PFSK-1 (cell line): ENCODE data around the gene DENND2A.

Experiments used
- FOXP2 ChIP-seq: optimal IDR thresholded peaks from 2 replicates; pipeline ENCODE3; 2011; ENCODE audit warnings: borderline replicate concordance, control low read depth, inconsistent platforms; ENCODE audit not compliant: insufficient read depth; ENCODE audit errors: extremely low read length, extremely low read depth
- POLR2AphosphoS5 ChIP-seq: IDR thresholded peaks from 2 replicates; pipeline ENCODE4 v1.6.1; 2012; ENCODE audit warnings: low read depth, mild to moderate bottlenecking, control low read depth, low read length, moderate library complexity
- REST ChIP-seq, 2 experiments: IDR thresholded peaks; 2 replicates each; pipeline versions ENCODE4 v1.6.1 to v1.8.0; 2011 to 2012; ENCODE audit warnings: low read depth in 2 of 2, low read length in 2 of 2, control low read depth in 1 of 2, inconsistent platforms in 1 of 2, mild to moderate bottlenecking in 1 of 2, moderate library complexity in 1 of 2; ENCODE audit not compliant: insufficient read depth in 1 of 2
- SIN3A ChIP-seq: IDR thresholded peaks from 2 replicates; pipeline ENCODE4 v1.6.1; 2012; ENCODE audit warnings: mild to moderate bottlenecking, low read length, moderate library complexity, borderline replicate concordance; ENCODE audit not compliant: insufficient read depth
- TAF1 ChIP-seq: IDR thresholded peaks from 2 replicates; pipeline ENCODE4 v1.6.1; 2012; ENCODE audit warnings: low read length, control low read depth, borderline replicate concordance; ENCODE audit not compliant: insufficient read depth

Gene DENND2A

GRCh38 chr7:140673063-140673773 is 32.6 kb upstream of the DENND2A start:
- TF ChIP-seq SIN3A (no peak), TAF1 (no peak), FOXP2 (peak; percentile 8), POLR2AphosphoS5 (no peak)

DNA sequence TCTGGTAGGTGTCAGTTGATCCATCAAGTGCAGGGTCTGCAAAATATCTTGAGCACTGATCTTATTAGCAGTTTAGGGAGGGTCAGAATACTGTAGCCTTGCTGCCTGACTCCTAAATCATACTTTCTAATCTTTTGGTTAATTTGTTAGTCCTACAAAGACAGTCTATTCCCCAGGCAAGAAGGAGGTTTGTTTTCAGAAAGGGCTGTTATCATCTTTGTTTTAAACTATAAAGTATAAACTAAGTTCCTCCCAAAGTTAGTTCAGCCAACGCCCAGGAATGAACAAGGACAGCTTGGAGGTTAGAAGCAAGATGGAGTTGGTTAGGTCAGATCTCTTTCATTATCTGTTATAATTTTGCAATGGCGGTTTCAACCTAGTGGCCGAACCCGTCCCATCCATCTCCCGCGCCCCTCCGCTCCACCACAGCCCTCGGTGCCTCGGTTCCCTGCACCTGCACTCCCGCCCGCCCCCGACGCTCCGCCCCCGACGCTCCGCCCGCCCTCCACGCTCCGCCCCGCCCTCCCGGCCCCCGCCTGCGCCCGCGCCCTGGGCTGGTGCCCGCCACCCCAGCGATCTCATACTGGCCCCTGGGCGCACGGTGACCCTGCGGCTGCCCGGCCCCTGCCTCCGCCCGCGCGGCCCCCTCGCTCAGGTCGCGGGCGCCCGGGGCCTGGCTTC is 31.9 kb upstream of the DENND2A start, which contains the start of gene ADCK2:
Gene ADCK2, plus strand, starts transcription at position 564 of the 681 bp plus-strand sequence. CDS start 386 bp downstream, outside the sequence.
- TF ChIP-seq SIN3A: no peak

DNA sequence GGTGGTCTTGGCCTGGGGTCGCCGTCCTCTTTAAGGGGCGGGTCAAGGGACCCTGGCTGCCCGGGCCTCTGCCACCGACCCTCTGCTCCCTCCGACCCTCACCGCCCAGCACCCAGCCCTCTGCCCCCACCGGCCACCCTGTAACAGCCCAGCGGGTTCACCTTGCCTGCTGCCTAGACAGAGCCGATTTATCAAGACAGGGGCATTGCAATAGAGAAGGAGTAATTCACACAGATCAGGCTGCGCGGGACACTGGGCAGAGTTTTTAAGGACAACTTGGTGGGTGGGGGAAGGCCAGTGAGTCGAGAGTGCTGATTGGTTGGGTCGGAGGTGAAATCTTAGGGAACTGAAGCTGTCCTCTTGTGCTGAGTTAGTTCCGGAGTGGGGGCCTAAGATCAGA is 31.4 kb upstream of the DENND2A start:
- TF ChIP-seq TAF1: no peak
- TF ChIP-seq REST (IDR thresholded peaks at IDR 0.05; ENCODE audit: insufficient read depth in 1 of 2, low read depth in 2 of 2, low read length in 2 of 2): no peak
- no peak for TF ChIP-seq POLR2AphosphoS5
- no peak for TF ChIP-seq FOXP2
- TF ChIP-seq SIN3A: no peak

GRCh38 chr7:140670343-140670935 is 29.8 kb upstream of the DENND2A start:
- no peak for TF ChIP-seq SIN3A
- no peak for TF ChIP-seq FOXP2
- no peak for TF ChIP-seq REST (IDR thresholded peaks at IDR 0.05; ENCODE audit: insufficient read depth in 1 of 2, low read depth in 2 of 2, low read length in 2 of 2)
- TF ChIP-seq POLR2AphosphoS5: no peak
- TF ChIP-seq TAF1: no peak

GRCh38 chr7:140669352-140669751 is 28.7 kb upstream of the DENND2A start:
- TF ChIP-seq POLR2AphosphoS5 (no peak), TAF1 (no peak), SIN3A (no peak), FOXP2 (no peak)

DNA sequence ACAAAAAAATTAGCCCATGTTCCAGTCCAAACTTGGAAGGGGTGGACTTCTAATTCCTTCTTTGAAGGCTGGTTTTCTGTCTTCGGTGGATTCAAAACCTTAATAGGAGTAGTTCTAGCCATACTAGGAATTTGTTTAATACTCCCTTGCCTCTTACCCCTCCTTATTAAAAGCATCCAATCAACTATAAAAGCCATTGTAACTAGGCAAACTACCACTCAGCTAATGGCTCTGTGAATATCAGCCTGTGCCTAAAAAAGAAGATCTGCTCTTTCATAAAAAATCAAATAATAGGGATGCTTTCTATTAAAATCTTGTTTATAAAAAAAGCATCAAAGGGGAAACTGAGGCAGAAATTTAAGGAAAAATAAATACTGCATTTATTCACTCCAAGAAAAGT is 28.0 kb upstream of the DENND2A start:
- no peak for TF ChIP-seq FOXP2
- TF ChIP-seq POLR2AphosphoS5: no peak
- no peak for TF ChIP-seq TAF1
- no peak for TF ChIP-seq SIN3A
- TF ChIP-seq REST (IDR thresholded peaks at IDR 0.05; ENCODE audit: insufficient read depth in 1 of 2, low read depth in 2 of 2, low read length in 2 of 2): no peak
